OCI-LY3 (cell line): ENCODE measurements around the gene DYNLT3.
A peak's percentile ranks its signal among the peaks of the same experiment; 100 is the strongest.

Experiments used
- H2AFZ ChIP-seq: fragments of 200-600, 300-600 bp; shearing (Covaris generic); 2 replicates; pipeline ENCODE4 v1.6.0; 2014; ENCODE audit warnings: antibody characterized with exemption, low read depth, low read length
- H3K27ac ChIP-seq: fragments of 200-600, 300-600 bp; sonication (generic); 2 replicates; pipeline ENCODE4 v1.5.1; 2014; ENCODE audit warnings: mild to moderate bottlenecking, low read length, moderate library complexity, mixed read lengths
- H3K27me3 ChIP-seq: fragments of 200-600, 300-600 bp; sonication (generic); 2 replicates; pipeline ENCODE4 v1.6.1; 2014; ENCODE audit warnings: low read depth, low read length, mixed read lengths
- H3K36me3 ChIP-seq: fragments of 200-600, 300-600 bp; sonication (generic); replicated peaks from 2 replicates; pipeline ENCODE3; 2014; ENCODE audit warnings: low read depth, low read length, mixed read lengths
- H3K4me1 ChIP-seq: fragments of 300-600, 200-600 bp; sonication (generic); 2 replicates; pipeline ENCODE4 v1.6.1; 2014; ENCODE audit warnings: low read length, mixed read lengths
- H3K4me2 ChIP-seq: fragments of 200-600, 300-600 bp; sonication (generic); 2 replicates; pipeline ENCODE4 v1.6.1; 2014; ENCODE audit warnings: low read length, mixed read lengths
- H3K4me3 ChIP-seq: fragments of 300-600, 200-600 bp; sonication (generic); 2 replicates; pipeline ENCODE4 v1.5.1; 2014; ENCODE audit warnings: antibody characterized with exemption, mild to moderate bottlenecking, low read length, moderate library complexity
- H3K79me2 ChIP-seq: fragments of 300-600, 200-600 bp; shearing (Covaris generic); 2 replicates; pipeline ENCODE4 v1.6.1; 2014; ENCODE audit warnings: mild to moderate bottlenecking, low read length, mixed read lengths
- H3K9ac ChIP-seq: fragments of 300-600, 200-600 bp; shearing (Covaris generic); 2 replicates; pipeline ENCODE4 v1.6.0; 2014; ENCODE audit warnings: mild to moderate bottlenecking, low read length, moderate library complexity
- H3K9me3 ChIP-seq: fragments of 200-600, 300-600 bp; shearing (Covaris generic); 2 replicates; pipeline ENCODE4 v1.6.1; 2014; ENCODE audit warnings: low read length, mixed read lengths; ENCODE audit not compliant: insufficient read depth
- H4K20me1 ChIP-seq: fragments of 200-600, 300-600 bp; sonication (generic); 2 replicates; pipeline ENCODE4 v1.6.1; 2016; ENCODE audit warnings: low read length, mixed read lengths; ENCODE audit not compliant: insufficient read depth
- CTCF ChIP-seq: fragments of 200-600, 300-600 bp; sonication (generic); IDR thresholded peaks from 2 replicates; pipeline ENCODE4 v1.5.1; 2014; ENCODE audit warnings: antibody characterized with exemption, low read length, low read depth
- EZH2phosphoT487 ChIP-seq: fragments of 200-600 bp; shearing (Covaris generic); IDR thresholded peaks from 2 replicates; pipeline ENCODE4 v1.6.1; 2018; ENCODE audit warnings: antibody characterized with exemption, mixed run types, low read depth

The DYNLT3 gene

GRCh38 chrX:37796805-37797204, 50.6 kb downstream of the DYNLT3 start:
- no peaks in the 10 kb centered on the region for H3K9me3 ChIP-seq
- H3K79me2 ChIP-seq, result peaks cover 93% of the 10 kb centered on the region
- H3K4me3 ChIP-seq, result peak overlapping the region; percentile 45; the same call in 1 of the 2 replicates
- H3K4me1 ChIP-seq, result peaks cover 60% of the 10 kb centered on the region
- H3K36me3 ChIP-seq, result peaks cover 93% of the 10 kb centered on the region
- H3K27me3 ChIP-seq, result no peaks in the 10 kb centered on the region
- peak overlapping the region; percentile 40 for H3K4me2 ChIP-seq
- peaks cover 62% of the 10 kb centered on the region for H4K20me1 ChIP-seq
- no peak overlapping the region for H2AFZ ChIP-seq
- peak overlapping the region; percentile 84 for H3K27ac ChIP-seq
- H3K9ac ChIP-seq, result peak overlapping the region; percentile 35; the same call in 1 of the 2 replicates
- TF ChIP-seq CTCF (no peak), EZH2phosphoT487 (no peak)

DNA sequence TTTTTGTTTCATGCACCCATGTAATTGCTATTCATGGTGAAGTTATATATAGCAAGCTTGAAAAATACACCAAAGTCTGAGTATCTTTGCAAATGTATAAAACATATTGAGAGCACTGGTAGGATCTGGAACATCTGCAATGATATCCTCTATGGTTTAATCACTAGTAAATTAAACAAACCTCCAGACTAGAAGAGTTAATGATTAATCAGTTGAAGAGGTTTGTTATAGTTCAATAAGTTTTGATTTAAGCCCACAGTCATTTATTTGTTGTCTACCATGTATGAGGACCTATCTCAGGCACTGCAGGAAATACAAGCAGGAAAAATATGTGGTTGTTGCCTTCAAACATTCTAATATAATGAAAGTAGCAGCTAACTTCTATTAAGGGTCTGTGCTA, 51.1 kb downstream of the DYNLT3 start:
- H2AFZ ChIP-seq, result no peak overlapping the region
- peak overlapping the region; percentile 45; the same call in 1 of the 2 replicates for H3K4me3 ChIP-seq
- H3K27me3 ChIP-seq, result no peaks in the 10 kb centered on the region
- peak overlapping the region; percentile 84 for H3K27ac ChIP-seq
- H3K4me2 ChIP-seq, result peak overlapping the region; percentile 40
- H3K79me2 ChIP-seq, result peaks cover 93% of the 10 kb centered on the region
- H3K4me1 ChIP-seq, result peaks cover 65% of the 10 kb centered on the region
- H3K9ac ChIP-seq, result peak overlapping the region; percentile 35; the same call in 1 of the 2 replicates
- peaks cover 93% of the 10 kb centered on the region for H3K36me3 ChIP-seq
- TF ChIP-seq EZH2phosphoT487, result no peak
- no peak for TF ChIP-seq CTCF
- H4K20me1 ChIP-seq, result peaks cover 66% of the 10 kb centered on the region
- H3K9me3 ChIP-seq, result no peaks in the 10 kb centered on the region
